22Rv1 (cell line): ENCODE data around the gene TEX264.

Experiments
- CTCF ChIP-seq: fragments of 450-650 bp; IDR thresholded peaks from 2 replicates; pipeline ENCODE4 v1.5.1; 2017; ENCODE audit warnings: mild to moderate bottlenecking
- ZFX ChIP-seq: fragments of 450-650 bp; IDR thresholded peaks from 2 replicates; pipeline ENCODE4 v1.6.1; 2017; ENCODE audit warnings: antibody characterized with exemption, borderline replicate concordance

GRCh38 chr3:51748327-51748726, 77.3 kb downstream of the TEX264 start:
- TF ChIP-seq CTCF (no peak), ZFX (no peak)
